Breast epithelium (tissue), 4 donors: ENCODE measurements around the gene OPCML. TPM values are rescaled to one million over a fixed set of nuclear protein-coding genes. Genes with fewer than 3 reads are reported as not detected.

ENCODE experiments used
- DNase-seq, 2 donors: peaks; one replicate each; pipeline ENCODE4 v3.0.0-alpha.2; 2019; ENCODE audit warnings: low spot score in 2 of 2
- H3K27ac ChIP-seq, 2 donors: fragments of 200-600 bp; sonication (generic) in 1 of 2; one replicate each; pipeline ENCODE4 v1.5.1; 2016 to 2019; ENCODE audit warnings: mild to moderate bottlenecking in 1 of 2
- H3K27me3 ChIP-seq, 2 donors: fragments of 200-600 bp; sonication (generic) in 1 of 2; one replicate each; pipeline versions ENCODE4 v1.5.1 to v1.6.0; 2017 to 2019; ENCODE audit warnings: control low read depth in 1 of 2, mild to moderate bottlenecking in 1 of 2
- H3K36me3 ChIP-seq: fragments of 200-600 bp; one replicate; pipeline ENCODE4 v1.5.1; 2019
- H3K4me1 ChIP-seq, 2 donors: fragments of 200-600 bp; sonication (generic); one replicate each; pipeline ENCODE4 v1.5.1; 2016 to 2019; ENCODE audit warnings: control low read depth in 1 of 2
- H3K4me3 ChIP-seq, 3 donors: fragments of 200-600 bp; sonication (generic); 1 replicate in 2 of 3; 2 replicates in 1 of 3; pipeline ENCODE4 v1.5.1; 2016 to 2019; ENCODE audit warnings: mild to moderate bottlenecking in 3 of 3, moderate library complexity in 2 of 3
- H3K9me3 ChIP-seq, 2 donors: fragments of 200-600 bp; sonication (generic) in 1 of 2; one replicate each; pipeline ENCODE4 v1.5.1; 2016 to 2019; ENCODE audit warnings: control low read depth in 1 of 2
- CTCF ChIP-seq, 3 donors: fragments of 450-650 bp; IDR thresholded peaks; one replicate each; pipeline ENCODE4 v1.5.1; 2016 to 2017; ENCODE audit warnings: antibody characterized with exemption in 3 of 3, mild to moderate bottlenecking in 3 of 3, moderate library complexity in 3 of 3
- POLR2A ChIP-seq: fragments of 450-650 bp; IDR thresholded peaks from one replicate; pipeline ENCODE4 v1.6.1; 2016; ENCODE audit warnings: antibody characterized with exemption, mild to moderate bottlenecking, moderate library complexity
- POLR2AphosphoS5 ChIP-seq, 3 donors: sonication (generic); formaldehyde crosslinking; IDR thresholded peaks; one replicate each; pipeline ENCODE4 v1.6.1; 2017; ENCODE audit warnings: antibody characterized with exemption in 3 of 3
- intact Hi-C: fragments of 100-400 bp; cut with DNase I; formaldehyde crosslinking; loops from one replicate; pipeline ENCODE4 v1.15.1; 2023; ENCODE audit warnings: low total_unique reads
- total RNA-seq, 3 donors: library from RNA; depleted of rRNA; stranded (reverse); fragments of >200 nt; gene quantifications; one replicate each; pipeline ENCODE4 v1.1.0, GENCODE V29; 2016

The OPCML gene
- total RNA-seq, 3 donors from 2014 or later = not detected

DNA sequence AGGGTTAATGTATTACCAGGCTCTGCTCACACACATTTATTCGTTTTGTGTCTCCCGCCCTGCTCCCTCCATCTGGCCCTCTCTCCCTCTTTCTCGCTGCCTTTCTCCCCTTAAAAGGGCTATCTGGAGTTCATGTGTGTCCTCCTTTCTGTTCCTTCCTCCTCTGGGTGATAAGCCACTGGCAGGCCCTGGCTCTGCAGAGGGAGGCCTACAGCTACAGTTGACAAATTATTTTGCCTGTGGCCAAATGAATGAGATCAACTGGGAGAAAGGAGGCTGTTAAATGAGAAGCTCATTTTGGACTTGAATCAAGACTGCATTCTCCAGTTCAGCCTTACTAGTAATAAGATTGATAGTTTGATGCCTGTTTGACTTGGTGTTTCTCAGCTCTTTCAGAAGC, 17.5 kb upstream of the OPCML start:
- H3K4me1 ChIP-seq = no peaks in the 10 kb centered on the region
- no peak for DNase-seq
- no peaks in the 10 kb centered on the region for H3K9me3 ChIP-seq
- TF ChIP-seq POLR2A (no peak), CTCF (IDR thresholded peaks at IDR 0.05) (no peak), POLR2AphosphoS5 (IDR thresholded peaks at IDR 0.05) (no peak)
- H3K4me3 ChIP-seq = no peak overlapping the region
- no peaks in the 10 kb centered on the region for H3K36me3 ChIP-seq
- intact Hi-C loops = no loop called here
- no peak overlapping the region for H3K27ac ChIP-seq
- peaks cover 0 to 4% of the 10 kb centered on the region in 2 donors for H3K27me3 ChIP-seq

GRCh38 chr11:133548641-133549040, 16.3 kb upstream of the OPCML start:
- H3K4me1 ChIP-seq = no peaks in the 10 kb centered on the region
- H3K27me3 ChIP-seq = no peaks in the 10 kb centered on the region
- no peaks in the 10 kb centered on the region for H3K9me3 ChIP-seq
- no peak for DNase-seq
- TF ChIP-seq CTCF (IDR thresholded peaks at IDR 0.05) (no peak), POLR2A (no peak), POLR2AphosphoS5 (IDR thresholded peaks at IDR 0.05) (no peak)
- intact Hi-C loops = no loop called here
- no peak overlapping the region for H3K27ac ChIP-seq
- H3K36me3 ChIP-seq = no peaks in the 10 kb centered on the region
- no peak overlapping the region for H3K4me3 ChIP-seq

- Histone ChIP-seq H3K36me3 (no peaks in the 10 kb centered on the region), H3K27me3 (no peaks in the 10 kb centered on the region), H3K4me3 (no peak overlapping the region), H3K4me1 (no peaks in the 10 kb centered on the region), H3K9me3 (no peaks in the 10 kb centered on the region), H3K27ac (no peak overlapping the region)
- DNase-seq = no peak
- intact Hi-C loops = no loop called here
- TF ChIP-seq POLR2AphosphoS5 (IDR thresholded peaks at IDR 0.05) = no peak
- no peak for TF ChIP-seq CTCF (IDR thresholded peaks at IDR 0.05)
- no peak for TF ChIP-seq POLR2A
Observed at GRCh38 chr11:133547808-133548494, 15.7 kb upstream of the OPCML start.

DNA sequence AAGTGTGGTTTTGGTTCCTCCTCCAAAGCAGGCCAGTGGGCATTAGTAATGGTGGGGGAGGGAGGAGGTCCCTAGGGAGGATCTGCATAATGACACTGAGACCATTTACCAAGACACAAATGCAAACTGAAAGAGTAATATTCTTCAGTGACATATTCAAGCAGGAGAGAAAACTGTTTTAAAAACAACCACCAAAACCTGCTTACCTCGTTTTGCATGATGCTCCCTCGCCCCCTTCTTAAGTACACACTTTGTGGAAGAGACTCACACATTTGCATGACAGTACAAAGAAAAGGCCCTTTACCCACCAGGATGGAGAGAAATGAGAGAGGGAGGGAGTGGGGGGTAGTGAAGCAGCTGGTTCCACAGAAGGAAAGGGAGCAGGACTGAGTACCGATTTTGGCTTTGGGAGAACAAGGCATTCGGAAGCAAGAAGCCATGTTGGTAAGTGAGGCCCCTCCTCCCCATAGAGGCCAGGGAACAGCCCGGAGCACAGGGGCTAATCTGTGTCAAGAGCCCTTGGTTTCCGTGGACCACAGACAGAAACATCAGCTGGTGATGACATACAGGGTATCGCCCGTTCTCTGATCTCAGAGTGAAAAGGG, 13.0 kb upstream of the OPCML start:
- no peaks in the 10 kb centered on the region for H3K36me3 ChIP-seq
- TF ChIP-seq POLR2AphosphoS5 (IDR thresholded peaks at IDR 0.05) (no peak), POLR2A (no peak), CTCF (IDR thresholded peaks at IDR 0.05) (no peak)
- H3K4me1 ChIP-seq = no peaks in the 10 kb centered on the region
- no peak for DNase-seq
- no peaks in the 10 kb centered on the region for H3K9me3 ChIP-seq
- intact Hi-C loops = no loop called here
- H3K27me3 ChIP-seq = no peaks in the 10 kb centered on the region
- no peak overlapping the region for H3K4me3 ChIP-seq
- H3K27ac ChIP-seq = no peak overlapping the region

GRCh38 chr11:133541720-133542095, 9.4 kb upstream of the OPCML start:
- Histone ChIP-seq H3K27me3 (no peaks in the 10 kb centered on the region), H3K27ac (no peak overlapping the region), H3K4me1 (no peaks in the 10 kb centered on the region), H3K9me3 (no peaks in the 10 kb centered on the region), H3K36me3 (no peaks in the 10 kb centered on the region), H3K4me3 (no peak overlapping the region)
- no peak for DNase-seq
- intact Hi-C loops = no loop called here
- TF ChIP-seq CTCF (IDR thresholded peaks at IDR 0.05) (no peak), POLR2AphosphoS5 (IDR thresholded peaks at IDR 0.05) (no peak), POLR2A (no peak)
